SW480 (cell line): ENCODE data around the gene NUDCD3.

ENCODE experiments used
- DNase-seq: peaks from one replicate; pipeline ENCODE4 v3.0.0-alpha.2; 2016; ENCODE audit warnings: low spot score

The NUDCD3 gene

DNA sequence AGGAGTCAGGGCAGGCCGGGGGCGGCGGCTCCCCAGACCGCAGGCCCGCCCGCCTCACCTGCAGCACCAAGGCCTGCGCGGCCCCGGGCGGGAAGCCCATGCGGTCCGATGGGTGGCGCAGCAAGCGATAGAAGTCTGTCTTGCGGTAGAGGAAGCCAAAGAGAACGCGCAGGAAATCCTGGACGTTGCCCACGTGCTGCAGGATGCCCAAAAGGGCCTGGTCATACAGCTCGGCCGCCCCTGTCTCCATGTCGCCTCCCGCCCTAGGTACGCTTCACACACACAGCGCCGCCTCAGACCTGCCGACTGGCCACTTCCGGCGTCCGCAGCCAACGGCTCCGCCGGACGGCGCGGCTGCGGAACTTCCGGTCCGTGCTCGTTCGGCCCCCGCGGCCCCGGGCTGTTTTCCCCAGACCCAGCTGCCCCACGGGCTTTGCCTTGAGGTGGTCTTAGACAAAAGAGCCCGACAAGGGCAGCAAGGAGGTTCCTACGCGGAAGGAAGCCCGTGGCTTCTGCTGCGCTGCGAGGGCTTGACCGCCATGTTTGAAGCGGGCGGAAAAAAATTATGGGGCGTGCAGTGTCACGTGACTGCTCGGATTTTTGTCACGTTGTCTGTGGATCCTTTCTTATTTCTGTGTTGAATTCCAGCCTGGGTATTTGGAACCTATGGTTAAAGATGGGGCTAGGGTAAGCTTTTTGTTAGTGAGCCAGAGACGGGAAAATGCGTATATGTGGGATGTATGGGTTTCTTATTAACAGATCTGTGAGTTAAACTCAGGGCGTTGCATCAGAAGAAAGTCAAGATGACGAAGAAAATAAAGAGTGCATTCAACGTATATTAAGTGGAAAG, at the start of gene NUDCD3:
TSS of gene NUDCD3 (minus strand) at position 308 of the 850 bp plus-strand sequence. CDS start at position 250, 58 bp downstream.
- peak; percentile 95 for DNase-seq

DNA sequence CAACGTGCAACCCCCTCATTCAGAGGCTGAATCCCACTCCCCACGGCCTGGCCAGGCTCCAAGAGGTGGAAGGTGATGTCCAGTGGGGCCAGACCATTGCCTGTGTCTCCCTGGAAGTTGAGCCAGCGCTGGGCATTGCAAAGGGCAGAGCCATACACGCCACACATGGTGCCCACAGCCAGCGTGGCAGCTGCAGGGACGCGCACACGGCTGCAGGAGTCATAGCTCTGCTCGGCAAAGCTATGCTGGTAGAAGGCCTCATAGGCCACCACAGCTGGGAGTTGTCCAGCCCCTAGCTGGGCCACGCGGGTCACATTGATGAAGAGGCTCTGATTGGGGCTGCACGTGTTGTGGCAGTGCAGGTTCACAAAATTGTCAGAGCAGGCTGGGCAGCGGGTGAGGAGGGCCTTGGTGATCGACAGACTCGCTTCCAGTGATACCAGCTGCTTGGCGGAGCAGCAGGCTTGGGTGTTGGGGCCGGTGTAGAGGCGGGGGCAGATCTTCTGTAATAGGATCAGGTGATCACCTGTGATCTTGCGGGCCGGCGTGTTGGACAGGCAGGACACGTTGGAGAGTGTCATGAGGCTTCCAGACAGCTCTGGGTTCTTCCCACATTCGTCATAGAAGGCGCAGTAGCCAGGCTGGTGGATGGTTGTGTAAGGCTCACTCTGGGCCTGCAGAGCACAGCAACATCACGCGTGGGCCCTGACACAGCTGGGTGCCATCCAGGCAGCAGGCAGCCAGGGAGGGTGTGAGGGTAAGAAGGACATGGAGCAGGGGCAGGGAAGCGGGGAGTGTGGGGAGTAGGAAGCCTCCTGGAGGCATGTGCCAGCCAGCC, 49.4 kb upstream of the NUDCD3 start:
- no peak for DNase-seq

DNA sequence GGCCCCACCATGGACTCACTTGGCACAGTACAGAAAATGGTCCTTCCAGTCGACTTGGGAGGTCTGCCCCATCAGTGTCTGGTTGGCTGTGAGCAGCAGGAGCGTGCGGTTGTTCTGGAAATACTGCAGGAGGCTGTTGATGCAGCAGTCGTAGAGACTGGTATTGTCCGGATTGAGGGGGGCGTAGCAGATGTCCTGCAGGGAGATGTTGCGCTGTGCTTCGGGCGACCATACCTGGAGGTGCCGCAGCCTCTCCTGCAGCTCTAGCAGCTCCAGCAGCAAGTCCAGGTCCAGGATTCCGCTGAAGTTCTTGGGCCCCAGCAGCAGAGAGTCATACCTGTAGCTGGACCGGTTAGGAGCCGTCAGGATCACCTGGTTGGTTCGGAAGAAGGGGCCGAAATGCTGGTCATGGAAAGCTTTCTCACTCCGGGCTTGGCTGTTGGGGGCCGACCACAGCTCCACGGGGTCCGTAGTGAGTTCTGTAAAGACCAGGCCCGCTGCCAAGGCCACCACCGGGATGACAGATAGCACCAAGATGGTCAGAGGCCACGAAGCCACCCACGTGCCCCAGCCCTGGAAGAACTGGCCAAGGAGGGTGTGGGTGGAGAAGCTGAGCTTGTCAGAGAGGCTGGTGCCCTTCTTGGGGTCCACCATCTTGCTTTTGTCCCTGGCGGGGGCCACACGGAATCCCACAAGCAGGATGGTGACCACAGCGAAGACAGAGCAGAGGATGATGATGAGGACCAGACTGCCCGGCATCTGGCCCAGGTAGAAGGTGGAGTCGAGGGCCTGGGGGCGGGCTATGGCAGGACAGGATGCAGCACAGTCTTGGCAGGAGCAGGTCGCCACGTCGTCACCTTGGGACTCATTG, 48.6 kb upstream of the NUDCD3 start:
- DNase-seq = no peak

DNA sequence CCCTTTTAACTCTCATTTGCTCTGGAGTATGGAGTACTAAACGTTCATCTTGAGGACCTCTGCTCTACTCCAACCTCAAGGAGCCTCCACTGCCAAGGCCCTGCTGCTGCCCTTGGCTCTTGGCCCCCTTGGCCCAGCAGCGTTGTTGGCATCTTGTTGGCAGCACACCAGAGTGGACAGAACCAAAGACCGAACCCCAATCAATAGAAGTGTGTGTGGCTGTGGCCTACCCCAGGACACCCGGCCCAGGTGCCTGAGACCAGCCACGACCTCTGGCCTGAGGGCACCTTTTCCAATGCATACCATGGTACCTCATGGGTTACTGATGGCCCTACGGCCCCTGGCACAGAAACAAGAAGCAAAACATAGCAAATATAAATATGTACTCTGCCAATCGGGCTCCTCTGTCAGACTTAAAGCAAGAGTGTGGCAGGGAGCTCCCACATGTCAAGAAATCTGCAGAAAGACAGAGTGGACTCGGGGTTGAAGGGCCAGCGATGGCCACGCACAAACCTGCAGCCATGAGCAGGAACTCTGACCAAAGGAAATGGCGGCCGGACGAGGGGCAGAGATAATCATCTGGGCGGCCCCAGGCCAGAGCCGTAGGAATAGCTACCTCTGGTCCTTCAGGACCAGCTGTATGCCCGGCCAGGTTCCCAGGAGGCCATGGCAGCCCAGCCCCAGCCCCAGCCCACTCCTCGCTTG, 47.8 kb upstream of the NUDCD3 start:
- no peak for DNase-seq

DNA sequence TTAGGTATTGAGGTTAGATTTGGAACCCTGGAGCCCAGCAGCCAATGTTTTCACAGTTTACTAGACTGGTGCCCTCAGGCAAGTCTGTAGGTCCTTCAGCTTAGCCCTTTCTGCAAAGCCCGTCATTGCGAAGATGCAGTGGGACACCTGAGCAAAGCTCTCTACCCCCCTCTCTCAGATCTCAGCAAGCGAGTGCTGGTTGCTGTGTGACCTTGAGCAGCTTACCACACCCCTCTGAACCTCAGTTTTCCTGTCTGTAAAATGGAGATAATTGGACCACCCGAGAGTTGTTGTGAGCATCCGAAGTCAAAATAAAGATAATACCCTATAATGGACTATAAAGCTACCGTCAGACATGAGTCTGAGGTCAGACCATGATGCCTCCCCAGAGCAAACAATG, 47.0 kb upstream of the NUDCD3 start:
- DNase-seq = no peak

DNA sequence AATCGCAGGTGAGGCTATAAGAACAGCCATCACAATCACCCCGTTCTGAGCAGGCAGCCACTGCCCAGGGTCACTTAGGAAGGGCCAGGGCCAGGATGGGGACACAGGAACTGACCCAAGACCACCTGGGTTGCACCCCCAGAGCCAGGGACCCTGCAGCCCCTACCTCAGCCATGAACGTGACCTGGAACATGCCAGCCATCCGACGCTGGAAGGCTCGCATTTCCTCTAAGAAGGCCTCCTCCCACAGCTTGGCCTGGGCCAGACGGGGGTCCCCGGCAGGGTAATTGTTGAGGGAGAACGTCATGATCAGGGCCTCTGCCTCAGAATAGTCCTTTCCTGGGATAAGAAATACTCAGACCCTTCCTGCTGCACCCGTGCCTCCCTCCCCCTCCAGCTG, 45.6 kb upstream of the NUDCD3 start:
- no peak for DNase-seq

DNA sequence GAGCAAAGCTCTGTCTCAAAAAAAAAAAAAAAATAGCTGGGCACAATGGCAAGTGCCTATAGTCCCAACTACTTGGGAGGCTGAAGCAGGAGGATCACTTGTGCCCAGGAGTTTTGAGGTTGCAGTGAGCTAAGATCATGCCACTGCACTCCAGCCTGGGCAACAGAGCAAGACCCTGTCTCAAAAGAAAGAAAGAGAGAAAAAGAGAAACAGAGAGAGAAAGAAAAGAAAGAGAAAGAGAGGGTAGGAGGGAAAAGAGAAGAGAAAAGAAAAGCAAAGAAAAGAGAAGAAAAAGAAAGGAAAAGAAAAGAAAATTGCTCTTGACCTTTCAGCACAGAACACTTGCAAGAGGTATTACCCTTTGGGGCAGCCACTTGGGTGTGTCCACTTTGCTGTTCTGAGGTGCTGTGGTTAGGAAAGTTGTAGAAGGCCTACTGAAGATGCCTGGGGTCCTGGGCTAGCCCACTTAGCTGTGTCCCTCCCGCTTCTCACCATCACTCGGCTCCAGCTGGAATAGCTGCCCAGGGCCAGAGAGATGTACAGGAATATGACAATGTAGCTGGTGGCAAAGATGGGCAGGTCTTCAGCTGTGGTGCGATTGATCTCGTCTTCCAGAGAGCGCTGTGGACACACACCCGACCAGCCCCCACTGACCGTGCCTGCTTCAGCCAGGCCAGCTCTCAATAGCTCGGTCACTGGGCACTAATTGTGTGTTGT, 45.0 kb upstream of the NUDCD3 start:
- no peak for DNase-seq

DNA sequence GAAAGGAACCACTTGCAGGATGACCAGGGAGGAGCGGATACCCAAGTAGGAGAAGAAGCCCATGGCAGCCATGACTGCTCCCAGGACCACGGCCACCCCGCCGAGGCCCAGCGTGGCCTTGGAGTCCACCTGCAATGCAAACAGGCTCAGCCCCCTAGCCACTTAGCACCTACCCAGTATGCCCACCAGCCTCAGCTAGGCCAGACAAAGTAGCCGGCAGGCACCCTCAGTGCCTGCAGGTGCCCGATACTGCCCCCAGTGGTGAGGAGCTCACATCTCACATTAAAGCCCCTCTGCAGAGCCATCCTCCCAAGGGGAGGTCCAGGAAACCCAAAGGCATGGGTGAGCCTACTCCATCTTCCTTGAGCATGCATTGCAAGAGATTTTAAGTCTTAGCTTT, 44.0 kb upstream of the NUDCD3 start:
- peak; percentile 60 for DNase-seq

DNA sequence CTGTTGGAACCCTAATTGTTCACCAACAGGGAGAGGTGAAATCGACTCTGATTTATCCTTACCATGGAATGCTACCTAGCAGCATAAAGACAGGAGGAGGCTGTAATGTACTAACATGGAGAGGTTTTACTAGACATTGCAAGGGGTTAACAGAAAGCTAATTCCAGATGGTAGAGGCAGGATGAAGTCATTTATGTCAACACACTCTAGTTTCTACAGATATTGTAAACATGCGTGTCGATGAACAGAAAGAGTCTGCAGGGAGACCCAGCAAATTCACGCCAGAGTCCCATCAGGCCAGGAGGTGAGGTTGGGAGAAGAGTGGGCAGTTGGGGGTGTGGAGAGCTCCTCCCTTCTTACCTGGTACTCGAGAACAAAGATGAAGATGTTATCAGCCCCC, 43.6 kb upstream of the NUDCD3 start:
- DNase-seq = no peak

DNA sequence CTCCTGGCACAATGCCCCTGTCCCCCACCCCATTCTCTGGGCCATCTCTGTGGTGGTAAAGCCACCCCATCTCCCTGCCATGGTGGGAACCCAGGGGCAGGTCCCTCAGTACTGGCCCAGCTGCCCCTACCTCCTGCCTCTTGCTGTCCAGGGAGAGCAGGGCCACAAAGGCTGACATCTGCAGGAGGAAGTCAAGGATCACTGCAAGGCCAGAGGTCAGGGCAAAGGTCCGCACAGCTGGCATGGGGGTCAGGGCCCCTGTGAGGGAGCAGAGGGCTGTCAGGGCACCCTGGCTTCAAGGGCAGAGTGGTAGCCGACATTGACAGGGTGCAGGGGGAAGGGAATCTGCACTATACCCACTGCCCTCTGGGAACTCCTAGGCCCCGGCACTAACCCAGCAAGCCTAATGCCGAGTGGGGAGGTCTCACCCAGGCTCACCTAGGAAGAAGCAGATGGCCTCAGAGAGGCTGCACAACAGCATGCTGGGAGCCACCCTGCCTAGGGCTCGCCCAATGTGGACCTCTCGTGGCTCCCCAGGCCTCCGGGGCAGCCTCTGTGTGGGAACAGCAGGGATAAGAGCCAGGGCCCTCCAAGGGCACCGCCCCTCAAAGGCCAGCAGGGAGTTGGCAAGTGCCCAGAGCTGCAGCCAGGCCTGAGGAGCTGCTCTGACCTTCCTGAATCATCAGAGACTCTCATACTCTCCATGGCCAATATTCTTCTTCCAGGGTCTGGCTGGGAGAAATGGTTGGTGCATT, 43.0 kb upstream of the NUDCD3 start:
- DNase-seq = no peak

DNA sequence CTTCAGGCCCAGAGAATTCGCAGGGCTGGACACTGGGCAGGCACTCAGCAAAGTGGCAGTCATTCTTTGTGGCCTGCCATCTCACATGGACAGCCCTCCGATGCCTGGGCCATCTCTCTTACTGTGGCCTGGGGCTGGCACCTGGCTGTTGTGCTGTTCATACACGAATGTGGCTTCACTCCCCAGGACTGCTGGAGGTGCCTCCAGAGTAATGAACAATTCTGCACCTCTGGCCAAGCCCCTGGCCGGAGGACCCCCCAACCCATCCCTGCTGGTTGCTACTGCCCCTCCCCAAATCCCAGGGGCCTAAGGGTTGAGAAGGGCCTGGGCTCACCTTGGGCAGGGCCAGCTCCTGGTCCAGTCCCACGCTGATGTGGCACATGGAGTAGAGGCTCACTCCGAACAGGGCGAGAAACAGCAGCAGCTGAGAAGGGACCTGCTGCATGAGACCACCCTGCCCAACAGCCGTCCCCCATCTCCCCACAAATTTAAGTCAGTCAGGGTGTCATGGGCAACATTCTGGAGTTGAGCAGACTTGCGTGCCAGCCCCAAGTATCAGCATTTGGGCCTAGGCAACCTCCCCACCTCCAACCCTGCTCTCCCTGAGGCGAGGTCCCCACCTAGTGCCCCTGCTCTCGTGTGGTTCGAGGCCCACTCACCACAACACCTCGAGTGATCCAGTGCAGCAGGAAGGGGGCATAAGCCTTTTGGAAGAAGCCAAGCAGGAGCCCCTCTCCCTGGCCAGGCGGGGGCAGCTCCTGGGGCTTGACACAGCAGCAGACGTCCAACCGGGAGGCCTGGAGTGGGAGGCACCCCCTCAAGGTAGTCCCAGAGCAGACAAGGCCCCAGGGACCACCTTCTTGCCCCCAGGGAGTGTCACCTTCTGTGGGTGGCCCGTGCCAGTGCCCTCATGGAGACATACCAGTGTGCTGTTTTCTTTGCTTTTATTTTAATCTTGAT, 41.2 kb upstream of the NUDCD3 start:
- no peak for DNase-seq

DNA sequence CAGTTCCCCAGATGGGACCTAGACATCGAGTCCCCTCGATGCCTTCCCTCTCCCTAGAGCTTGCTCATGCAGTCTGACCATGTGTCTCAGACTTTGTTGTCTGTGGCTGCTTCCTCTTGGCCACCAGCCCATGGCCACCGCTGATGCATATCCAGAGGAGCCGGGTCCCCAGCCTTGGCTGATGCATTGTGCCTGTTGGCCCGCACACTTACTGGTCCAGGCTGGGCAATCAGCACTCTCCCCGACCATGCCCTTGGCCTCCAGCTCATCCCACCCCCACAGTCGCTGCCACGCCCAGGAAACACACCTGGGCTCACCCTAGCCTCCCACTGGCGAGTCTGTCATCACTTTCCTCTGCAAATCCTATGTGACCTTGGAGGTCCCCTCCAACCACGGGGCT, 40.5 kb upstream of the NUDCD3 start:
- DNase-seq = peak; percentile 46

DNA sequence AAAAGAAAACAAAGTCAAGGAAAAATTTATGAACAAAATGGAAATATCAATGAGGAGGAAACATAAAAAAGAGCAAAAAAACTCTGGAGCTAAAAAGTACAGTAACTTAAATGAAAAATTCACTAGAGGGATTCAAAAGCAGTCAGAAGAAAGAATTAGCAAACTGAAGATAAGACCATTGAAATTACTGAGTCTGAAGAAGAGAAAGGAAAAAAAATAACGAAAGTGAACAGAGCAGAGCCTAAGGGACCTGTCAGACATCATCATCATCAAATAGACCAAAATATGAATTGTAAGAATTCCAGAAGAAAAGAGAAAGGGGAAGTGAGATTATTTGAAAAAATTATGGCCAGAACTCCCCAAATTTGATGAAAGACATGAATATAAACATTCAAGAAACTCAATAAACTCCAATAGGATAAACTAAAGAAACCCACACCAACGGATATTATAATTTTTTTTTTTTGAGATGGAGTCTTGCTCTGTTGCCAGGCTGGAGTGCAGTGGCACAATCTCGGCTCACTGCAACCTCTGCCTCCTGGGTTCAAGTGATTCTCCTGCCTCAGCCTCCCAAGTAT, 34.4 kb upstream of the NUDCD3 start:
- DNase-seq = no peak

DNA sequence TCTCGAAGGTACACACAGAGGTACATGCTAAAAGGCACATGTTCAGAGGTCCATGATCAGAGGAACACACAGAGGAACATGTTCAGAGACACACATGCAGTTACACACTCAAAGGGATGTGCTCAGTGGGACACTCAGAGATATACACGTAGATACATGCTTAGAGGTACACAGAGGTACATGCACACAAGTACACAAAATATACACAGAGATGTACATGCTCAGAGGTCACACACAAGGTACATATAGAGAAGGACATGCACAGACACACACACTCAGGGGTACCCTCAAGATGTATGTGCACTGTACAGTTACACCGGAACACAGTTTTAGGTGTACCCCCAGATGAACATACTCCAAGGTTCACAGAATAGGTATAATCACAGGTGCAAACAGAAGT, 31.9 kb upstream of the NUDCD3 start:
- no peak for DNase-seq

DNA sequence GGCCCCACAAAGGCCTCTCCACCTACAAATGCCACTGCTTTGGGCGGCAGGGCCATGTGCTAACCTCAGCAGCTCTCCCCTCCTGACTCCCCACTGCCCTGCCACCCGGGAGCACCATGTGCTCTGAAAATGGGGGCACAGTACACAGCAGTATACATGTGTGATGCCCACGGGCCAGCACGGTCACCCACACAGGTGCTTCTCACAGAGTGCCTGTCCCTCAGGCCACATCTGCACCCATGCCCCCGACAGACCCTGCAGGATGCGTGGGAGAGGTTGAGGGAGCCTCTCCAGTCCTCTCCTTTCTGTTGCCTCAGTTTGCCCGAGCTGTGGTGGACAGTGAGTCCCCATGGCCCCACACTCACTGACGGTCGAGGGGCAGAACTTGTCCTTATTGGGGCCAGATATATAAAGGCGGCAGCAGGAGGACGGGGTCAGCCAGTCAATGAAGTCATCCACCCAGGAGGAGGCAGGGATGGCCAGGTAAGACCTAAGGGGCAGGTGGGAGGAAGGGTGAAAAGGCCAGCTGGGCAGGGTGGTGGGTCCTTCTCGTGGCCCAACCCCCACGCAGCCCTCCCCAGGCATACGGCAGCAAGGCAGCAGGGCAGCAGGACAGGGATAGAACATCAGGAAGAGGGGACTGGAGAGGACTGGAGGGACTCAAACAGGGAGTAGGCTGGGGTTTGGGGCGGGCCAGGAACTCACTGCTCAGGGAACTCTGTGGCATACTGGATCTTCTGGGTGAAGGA, 31.1 kb upstream of the NUDCD3 start:
- no peak for DNase-seq

DNA sequence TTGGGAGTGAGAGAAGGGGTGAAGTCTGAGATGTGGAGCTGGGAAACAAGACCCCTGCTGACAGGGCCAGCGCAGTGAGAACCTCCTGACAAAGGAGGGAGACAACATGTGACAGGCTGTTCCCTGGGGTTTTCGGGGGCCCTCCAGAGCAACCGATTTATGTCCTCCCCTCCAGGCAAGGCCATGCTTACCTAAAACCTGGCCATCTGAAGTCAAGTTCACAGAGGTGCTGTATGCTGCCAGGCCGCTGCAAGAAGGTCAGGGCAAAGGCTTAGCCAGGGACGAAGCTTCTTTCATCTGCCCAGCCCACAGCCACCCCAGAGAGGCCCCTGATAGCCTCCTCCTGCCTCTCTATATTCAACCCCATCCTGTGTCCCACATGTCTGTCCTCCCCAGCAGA, 30.1 kb upstream of the NUDCD3 start:
- no peak for DNase-seq

DNA sequence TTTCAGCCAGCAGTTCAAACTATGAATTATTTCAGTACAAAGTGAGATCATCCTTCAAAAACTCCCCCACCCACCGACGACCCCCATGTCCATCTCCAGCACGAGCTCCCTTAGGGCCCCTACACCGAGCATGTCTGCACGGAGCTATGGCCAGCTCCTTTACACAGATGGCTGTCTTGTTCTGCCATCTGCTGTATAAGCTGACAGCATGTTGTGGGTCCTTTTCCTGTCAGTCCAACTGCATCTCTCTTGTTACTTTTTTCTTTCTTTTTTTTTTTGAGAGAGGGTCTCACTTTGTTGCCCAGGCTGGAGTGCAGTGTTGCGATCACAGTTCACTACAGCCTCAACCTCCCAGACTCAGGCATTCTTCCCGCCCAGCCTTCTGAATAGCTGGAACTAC, 29.1 kb upstream of the NUDCD3 start:
- DNase-seq = no peak

DNA sequence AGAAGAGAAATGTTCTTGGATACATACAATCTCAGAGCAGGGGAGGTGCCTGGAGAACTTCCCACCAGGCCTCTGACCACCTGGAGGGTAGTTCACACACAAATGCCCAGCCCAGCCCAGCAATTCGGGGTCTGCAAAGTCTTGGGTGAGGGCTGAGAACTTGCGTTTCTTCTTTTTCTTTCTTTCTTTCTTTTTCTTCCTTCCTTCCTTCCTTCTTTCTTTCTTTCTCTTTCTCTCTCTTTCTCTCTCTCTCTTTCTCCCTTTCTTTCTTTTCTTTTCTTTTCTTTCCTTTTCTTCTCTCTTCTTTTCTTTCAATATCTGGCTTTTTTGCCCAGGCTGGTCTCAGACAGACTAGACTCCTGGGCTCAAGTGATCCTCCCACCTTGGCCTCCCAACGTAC, 28.3 kb upstream of the NUDCD3 start:
- DNase-seq = no peak
